SK-N-SH treated with all-trans-retinoic acid at 6 μM for 48 hours (cell line): ENCODE results near the gene TFDP1.

ENCODE experiments used
- ATAC-seq: fragments of 200-7000 bp; cut with Tn5 transposase; 3 replicates; pipeline ENCODE4 v1.9.1; 2020; ENCODE audit warnings: mild to moderate bottlenecking, moderate library complexity
- ARNTL ChIP-seq: fragments of 450-650 bp; formaldehyde crosslinking; IDR thresholded peaks from 2 replicates; pipeline ENCODE4 v1.5.0; 2020; ENCODE audit warnings: low read depth, mild to moderate bottlenecking, moderate library complexity, borderline replicate concordance
- GLIS3 ChIP-seq: fragments of 250-450 bp; sonication (Bioruptor Pico); IDR thresholded peaks from 2 replicates; pipeline ENCODE4 v1.5.0; 2020; ENCODE audit warnings: mild to moderate bottlenecking, moderate library complexity
- ISL1 ChIP-seq: fragments of 250-450 bp; sonication (Bioruptor Pico); IDR thresholded peaks from 2 replicates; pipeline ENCODE4 v2.1.2; 2022; ENCODE audit warnings: mild to moderate bottlenecking, moderate library complexity
- OSR1 ChIP-seq: fragments of 250-450 bp; sonication (Bioruptor Pico); IDR thresholded peaks from 2 replicates; pipeline ENCODE4 v1.8.0; 2022; ENCODE audit warnings: moderate library complexity, mild to moderate bottlenecking, inconsistent platforms
- POU6F1 ChIP-seq: fragments of 250-450 bp; sonication (Bioruptor Pico); IDR thresholded peaks from 2 replicates; pipeline ENCODE4 v1.8.0; 2021; ENCODE audit warnings: low read depth, mild to moderate bottlenecking, moderate library complexity, borderline replicate concordance
- PPARA ChIP-seq: fragments of 250-450 bp; sonication (Bioruptor Pico); IDR thresholded peaks from 2 replicates; pipeline ENCODE4 v1.5.0; 2020; ENCODE audit warnings: mild to moderate bottlenecking, borderline replicate concordance
- SNAI2 ChIP-seq: fragments of 250-450 bp; sonication (Bioruptor Pico); IDR thresholded peaks from 2 replicates; pipeline ENCODE4 v1.5.0; 2020; ENCODE audit warnings: mild to moderate bottlenecking, moderate library complexity
- TCF4 ChIP-seq: fragments of 250-450 bp; sonication (Bioruptor Pico); IDR thresholded peaks from 2 replicates; pipeline ENCODE4 v1.8.0; 2021; ENCODE audit warnings: mild to moderate bottlenecking, moderate library complexity, borderline replicate concordance
- TOX ChIP-seq: fragments of 250-450 bp; sonication (Bioruptor Pico); IDR thresholded peaks from 2 replicates; pipeline ENCODE4 v1.8.0; 2021; ENCODE audit warnings: mild to moderate bottlenecking, moderate library complexity, borderline replicate concordance
- TSHZ2 ChIP-seq: fragments of 250-450 bp; sonication (Bioruptor Pico); IDR thresholded peaks from 2 replicates; pipeline ENCODE4 v1.5.0; 2020; ENCODE audit warnings: mild to moderate bottlenecking, moderate library complexity
- ZC3H10 ChIP-seq: fragments of 250-450 bp; sonication (Bioruptor Pico); IDR thresholded peaks from 2 replicates; pipeline ENCODE4 v1.5.1; 2021; ENCODE audit warnings: mild to moderate bottlenecking, moderate library complexity
- ZFP3 ChIP-seq: fragments of 250-450 bp; sonication (Bioruptor Pico); IDR thresholded peaks from 2 replicates; pipeline ENCODE4 v1.5.0; 2020; ENCODE audit warnings: mild to moderate bottlenecking, moderate library complexity
- ZFP30 ChIP-seq: fragments of 450-650 bp; formaldehyde crosslinking; IDR thresholded peaks from 2 replicates; pipeline ENCODE4 v1.5.0; 2022; ENCODE audit warnings: mild to moderate bottlenecking, moderate library complexity
- ZNF565 ChIP-seq: fragments of 450-650 bp; formaldehyde crosslinking; conservative IDR thresholded peaks from 2 replicates; pipeline ENCODE4 v1.5.0; 2020; ENCODE audit warnings: low read depth, mild to moderate bottlenecking, moderate library complexity
- ZNF70 ChIP-seq: fragments of 450-650 bp; formaldehyde crosslinking; IDR thresholded peaks from 2 replicates; pipeline ENCODE4 v1.5.0; 2020; ENCODE audit warnings: mild to moderate bottlenecking, moderate library complexity
- TF ChIP-seq, protein P1 (sequence below): fragments of 250-450 bp; sonication (Bioruptor Pico); IDR thresholded peaks from 2 replicates; pipeline ENCODE4 v1.8.0; 2020; ENCODE audit warnings: mild to moderate bottlenecking, moderate library complexity, borderline replicate concordance

The TFDP1 gene

DNA sequence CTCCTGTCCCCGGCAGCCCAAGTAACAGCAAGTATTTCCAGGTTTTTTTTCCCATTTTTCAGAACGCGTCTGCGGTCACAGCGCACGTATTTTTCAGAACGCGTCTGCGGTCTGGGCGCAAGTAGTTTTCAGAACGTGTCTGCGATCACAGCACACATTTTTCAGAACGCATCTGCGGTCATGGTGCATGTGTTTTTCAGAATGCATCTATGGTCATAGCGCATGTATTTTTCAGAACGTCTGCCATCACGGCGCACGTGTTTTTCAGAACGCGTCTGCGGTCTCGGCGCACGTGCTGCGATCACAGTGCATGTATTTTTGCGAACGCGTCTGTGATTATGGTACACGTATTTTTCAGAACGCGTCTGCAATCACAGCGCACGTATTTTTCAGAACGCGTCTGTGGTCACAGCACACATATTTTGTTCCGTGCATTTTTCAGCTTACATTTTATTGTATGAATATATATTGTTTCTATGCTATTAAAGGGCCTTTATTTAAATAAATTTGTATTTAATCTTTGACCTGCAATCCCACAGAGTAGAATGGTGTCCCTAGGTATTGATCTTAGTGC is 53.7 kb downstream of the TFDP1 start:
- no peak for ATAC-seq
- TF ChIP-seq, protein P1, sequence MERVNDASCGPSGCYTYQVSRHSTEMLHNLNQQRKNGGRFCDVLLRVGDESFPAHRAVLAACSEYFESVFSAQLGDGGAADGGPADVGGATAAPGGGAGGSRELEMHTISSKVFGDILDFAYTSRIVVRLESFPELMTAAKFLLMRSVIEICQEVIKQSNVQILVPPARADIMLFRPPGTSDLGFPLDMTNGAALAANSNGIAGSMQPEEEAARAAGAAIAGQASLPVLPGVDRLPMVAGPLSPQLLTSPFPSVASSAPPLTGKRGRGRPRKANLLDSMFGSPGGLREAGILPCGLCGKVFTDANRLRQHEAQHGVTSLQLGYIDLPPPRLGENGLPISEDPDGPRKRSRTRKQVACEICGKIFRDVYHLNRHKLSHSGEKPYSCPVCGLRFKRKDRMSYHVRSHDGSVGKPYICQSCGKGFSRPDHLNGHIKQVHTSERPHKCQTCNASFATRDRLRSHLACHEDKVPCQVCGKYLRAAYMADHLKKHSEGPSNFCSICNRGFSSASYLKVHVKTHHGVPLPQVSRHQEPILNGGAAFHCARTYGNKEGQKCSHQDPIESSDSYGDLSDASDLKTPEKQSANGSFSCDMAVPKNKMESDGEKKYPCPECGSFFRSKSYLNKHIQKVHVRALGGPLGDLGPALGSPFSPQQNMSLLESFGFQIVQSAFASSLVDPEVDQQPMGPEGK: no peak
- TF ChIP-seq TCF4 (CRISPR knock-in tag) (no peak), OSR1 (CRISPR knock-in tag) (no peak), PPARA (CRISPR knock-in tag) (no peak), SNAI2 (no peak), ZC3H10 (CRISPR knock-in tag) (no peak), TSHZ2 (no peak), ZNF70 (no peak), ISL1 (CRISPR knock-in tag) (no peak), GLIS3 (CRISPR knock-in tag) (no peak), ARNTL (CRISPR knock-in tag) (no peak), POU6F1 (CRISPR knock-in tag) (no peak), ZFP3 (no peak), TOX (CRISPR knock-in tag) (no peak), ZFP30 (CRISPR knock-in tag) (no peak)

- TF ChIP-seq OSR1 (CRISPR knock-in tag): no peak
- TF ChIP-seq ZFP30 (CRISPR knock-in tag): no peak
- TF ChIP-seq, protein P1: no peak
- no peak for TF ChIP-seq TSHZ2
- TF ChIP-seq ARNTL (CRISPR knock-in tag): no peak
- TF ChIP-seq ZFP3: no peak
Measured at GRCh38 chr13:113638806-113639205, 54.3 kb downstream of the TFDP1 start.

GRCh38 chr13:113639616-113640262 is 55.2 kb downstream of the TFDP1 start:
- peak; percentile 56; the same call in 1 of the 3 replicates for ATAC-seq
- TF ChIP-seq SNAI2 (no peak), TSHZ2 (peak; percentile 46; the same call in 1 of the 2 replicates), TCF4 (CRISPR knock-in tag) (no peak; the same call in 1 of the 2 replicates), ZFP3 (no peak), PPARA (CRISPR knock-in tag) (no peak), GLIS3 (CRISPR knock-in tag) (no peak), ZNF565 (CRISPR knock-in tag) (no peak)

More at GRCh38 chr13:113638806-113639205, 54.3 kb downstream of the TFDP1 start:
- no peak for ATAC-seq
